ELR (cell line): ENCODE data around the gene KLK10.

Source experiments
- DNase-seq: peaks from one replicate; pipeline ENCODE4 v3.0.0-alpha.2; 2015; ENCODE audit warnings: low read depth

KLK10 gene

DNA sequence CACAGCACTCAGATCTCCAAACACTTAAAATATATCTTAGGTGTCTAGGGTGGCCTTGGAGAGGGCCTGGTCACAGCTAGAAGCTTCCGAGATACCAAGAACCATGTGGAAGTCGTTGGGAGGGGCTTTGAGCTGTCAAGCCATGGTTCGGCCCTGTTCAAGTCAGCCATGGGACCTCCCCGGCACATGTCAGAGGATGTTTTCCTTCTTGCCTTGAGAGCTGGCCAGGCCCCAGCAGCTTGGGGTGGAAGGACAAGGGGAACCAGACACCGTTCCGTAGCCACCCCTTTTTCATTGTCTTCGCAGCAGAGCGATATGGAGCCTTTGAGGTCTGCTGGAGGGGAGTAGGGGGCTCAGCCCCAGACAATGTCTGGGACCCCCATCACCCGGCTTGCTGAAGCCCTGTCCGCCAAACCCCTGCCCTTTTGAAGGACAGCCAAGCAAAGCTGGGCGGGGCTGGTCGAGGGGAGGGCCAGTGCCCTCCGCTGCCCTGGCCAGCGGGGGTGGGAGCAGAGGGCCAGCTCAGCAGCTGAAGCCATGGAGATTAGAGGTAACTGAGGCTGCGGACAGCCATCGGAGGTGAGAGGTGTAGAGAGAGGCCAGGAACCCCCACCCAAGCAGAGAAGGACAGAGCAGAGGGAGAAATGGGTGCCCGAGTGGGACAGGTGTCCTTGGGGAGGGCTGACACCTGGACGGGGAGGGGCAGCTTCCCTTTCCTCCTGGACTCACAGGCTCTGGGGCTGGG lies 6.5 kb upstream of the KLK10 start:
- no peak for DNase-seq

- DNase-seq, result no peak
Measured at GRCh38 chr19:51025401-51025800, 5.9 kb upstream of the KLK10 start.

DNA sequence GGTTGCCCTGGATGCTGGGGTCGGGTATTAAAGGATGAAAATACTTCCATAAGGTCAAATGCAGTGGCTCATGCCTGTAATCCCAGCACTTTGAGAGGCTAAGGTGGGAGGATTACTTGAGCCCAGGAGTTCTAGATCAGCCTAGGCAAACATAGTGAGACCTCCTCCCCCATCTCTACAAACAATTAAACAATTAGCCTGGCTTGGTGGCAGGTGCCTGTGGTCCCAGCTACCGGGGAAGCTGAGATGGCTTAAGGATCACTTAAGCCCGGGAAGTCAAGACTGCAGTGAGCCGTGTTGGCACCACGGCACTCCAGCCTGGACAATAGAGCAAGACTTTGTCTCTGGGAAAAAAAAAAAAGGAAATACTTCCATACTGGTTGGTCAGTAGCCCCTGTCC lies 5.4 kb upstream of the KLK10 start:
- DNase-seq, result no peak

DNA sequence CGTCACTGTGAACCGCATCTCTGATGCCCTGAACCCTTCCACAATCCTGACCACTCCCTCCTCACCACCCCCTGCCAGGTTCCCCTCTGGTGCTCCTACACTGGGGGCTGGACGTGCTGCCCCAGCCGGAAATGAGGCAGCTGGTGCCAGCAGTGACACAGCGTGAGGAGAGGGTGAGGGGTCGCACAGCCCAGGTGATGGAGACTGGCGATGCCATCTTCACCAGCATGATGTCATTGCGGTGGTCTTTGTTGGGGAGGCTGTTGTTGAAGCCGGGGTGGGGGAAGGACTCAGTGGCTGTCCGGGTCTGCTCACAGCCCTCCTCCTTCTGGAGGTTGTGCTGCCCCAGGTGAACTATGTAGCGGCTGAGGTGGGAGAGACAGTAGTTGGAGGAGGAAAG lies 4.4 kb upstream of the KLK10 start:
- DNase-seq, result no peak

GRCh38 chr19:51022526-51022925 lies 3.0 kb upstream of the KLK10 start:
- no peak for DNase-seq

DNA sequence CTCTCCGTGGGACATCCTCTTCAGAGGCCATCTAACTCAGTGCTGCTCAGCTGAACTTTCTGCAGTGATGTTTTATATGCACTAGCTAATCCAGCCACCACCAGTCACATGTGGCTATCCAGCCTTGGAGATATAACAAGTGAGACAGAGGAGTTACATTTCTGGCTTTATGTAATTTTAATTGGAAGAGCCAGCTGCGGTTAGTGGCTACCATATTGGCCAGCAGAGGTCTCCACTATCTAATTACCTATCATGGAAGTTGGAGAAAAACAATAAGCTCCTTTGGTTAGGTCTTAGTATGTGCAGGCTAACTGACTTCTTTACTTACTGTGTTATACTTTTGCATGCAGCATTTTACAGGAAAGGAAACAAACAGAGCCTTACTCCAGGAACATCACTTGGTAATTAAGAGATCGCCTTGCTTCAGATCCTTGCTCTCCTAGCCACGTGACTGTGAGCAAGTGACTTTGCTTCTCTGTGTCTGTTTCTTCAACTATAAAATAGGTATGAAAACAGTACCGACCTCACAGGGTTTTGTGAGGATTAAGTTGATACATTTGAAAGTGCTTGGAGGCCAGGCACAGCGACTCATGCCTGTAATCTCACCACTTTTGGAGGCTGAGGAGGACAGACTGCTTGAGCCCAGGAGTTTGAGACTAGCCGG lies 1.6 kb upstream of the KLK10 start:
- DNase-seq, result peak; percentile 61

- DNase-seq, result no peak
Measured at GRCh38 chr19:51018745-51019543, 565 bp downstream of the KLK10 start.

DNA sequence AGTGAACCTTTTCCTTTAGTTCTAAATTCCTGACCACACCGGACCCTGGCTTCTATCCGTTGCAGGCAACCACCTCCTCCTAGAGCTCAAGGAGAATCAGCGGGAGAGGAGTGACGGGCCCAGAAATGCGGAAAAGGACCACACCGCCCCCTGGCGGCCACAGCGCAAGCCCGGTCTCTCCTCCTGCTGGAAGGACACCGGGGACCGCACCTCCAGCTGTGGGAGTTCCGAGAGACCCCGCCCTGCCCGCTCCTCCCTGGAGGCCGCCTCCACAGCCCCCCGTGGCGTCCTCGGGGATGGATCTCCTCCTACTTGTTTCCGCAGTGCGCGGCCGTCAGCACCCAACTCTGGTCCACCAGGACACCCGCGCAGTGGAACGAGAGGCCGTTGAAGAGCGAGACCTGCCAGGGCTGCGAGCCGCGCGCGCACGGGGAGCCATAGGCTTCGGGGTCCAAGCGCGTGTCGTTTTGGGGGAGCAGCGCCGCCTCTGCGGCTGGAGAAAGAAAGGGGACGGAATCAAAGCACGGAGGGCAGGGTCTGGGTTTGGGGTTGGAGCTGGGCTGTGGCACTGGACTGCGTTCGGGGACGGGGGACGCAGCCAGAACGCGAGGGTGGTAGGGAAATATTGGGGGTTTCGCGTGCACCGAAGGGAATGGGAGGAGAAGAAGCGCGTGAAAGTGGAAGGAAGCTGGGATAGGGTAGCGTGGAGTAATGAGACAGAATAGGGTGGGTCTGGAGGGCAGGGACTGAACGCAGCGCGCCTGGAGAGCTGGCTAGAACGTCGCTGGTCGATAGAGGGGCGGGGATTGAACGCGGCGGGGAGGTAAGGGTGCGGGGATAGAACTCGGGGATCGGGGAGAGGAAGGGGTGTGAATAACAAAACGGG lies 2.5 kb downstream of the KLK10 start:
- DNase-seq, result peak; percentile 41

- DNase-seq, result no peak
Measured at GRCh38 chr19:51015691-51016267, 3.7 kb downstream of the KLK10 start.

- DNase-seq, result no peak
Measured at GRCh38 chr19:51014242-51014641, 5.3 kb downstream of the KLK10 start.

GRCh38 chr19:51012661-51013190 lies 6.8 kb downstream of the KLK10 start:
- no peak for DNase-seq

DNA sequence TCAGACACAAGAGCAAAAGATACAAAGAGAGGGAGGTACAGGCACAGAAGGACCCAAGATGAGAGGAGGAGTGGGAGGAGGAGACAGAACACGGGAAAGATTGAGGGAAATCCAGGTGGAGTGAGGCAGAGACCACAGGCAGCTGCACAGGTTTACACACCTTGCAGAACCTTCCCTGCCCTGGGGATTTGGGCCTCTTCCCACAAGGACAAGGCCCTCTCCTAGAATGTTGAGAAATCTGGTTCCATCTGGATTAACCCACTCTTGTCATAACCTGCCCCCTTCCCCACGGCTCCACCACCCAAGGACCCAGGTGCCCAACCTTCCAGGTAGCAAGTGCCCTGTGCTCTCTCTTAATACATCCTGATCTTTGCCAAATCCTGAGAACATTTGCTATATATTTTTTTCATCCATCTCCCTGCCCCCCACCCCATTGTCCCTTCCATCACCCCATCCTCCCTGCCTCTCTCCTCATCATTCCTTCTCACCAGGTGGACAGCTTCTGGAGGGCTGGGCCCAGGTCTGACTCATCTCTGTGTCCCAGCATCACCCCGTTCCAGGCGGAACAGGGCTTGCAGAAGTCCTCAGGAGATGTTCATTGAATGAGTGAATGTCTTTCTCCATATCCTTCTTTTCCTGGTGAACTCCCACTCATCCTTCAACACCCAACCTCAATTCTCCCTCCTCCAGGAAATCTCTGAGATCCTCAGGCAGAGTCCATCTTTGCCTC lies 9.3 kb downstream of the KLK10 start:
- no peak for DNase-seq

DNA sequence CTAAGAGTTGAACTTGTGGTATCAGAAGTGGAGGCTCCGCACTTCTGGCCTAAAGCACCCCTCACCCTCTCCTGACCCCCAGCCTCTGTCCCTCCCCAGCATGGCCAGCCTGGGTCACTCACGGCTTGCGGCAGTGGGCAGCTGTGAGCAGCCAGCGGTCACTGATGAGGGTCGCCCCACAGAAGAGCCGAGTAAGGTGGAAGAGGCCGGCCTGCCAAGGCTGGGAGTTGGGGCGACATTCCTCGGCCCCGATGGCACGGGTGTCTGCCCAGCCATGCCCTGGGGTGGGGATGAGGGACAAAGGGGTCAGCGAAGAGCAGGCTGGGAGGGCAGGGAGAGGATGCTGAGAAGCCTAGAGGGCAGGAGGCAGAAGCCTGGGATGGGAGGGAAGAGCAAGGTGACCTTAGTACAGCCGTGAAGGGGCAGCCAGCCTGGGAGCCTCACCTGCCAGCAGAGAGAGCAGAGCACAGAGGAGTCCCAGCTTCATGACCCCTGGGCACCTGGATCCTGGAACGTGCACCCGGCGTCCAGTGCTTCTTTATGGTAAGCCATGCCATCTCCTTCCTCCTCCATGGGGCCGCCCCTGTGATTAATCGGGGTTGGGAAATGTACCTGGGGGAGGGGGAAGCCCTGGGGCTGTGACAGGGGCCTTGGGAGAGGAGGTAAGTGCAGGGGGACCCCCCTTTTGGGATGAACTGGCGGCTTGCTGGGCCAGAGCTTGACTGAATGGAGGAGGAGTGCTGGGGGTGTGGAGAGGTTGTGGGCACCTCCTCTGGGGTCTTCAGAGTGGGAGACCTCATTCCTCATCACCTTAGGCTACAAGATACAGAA lies 10.2 kb downstream of the KLK10 start:
- no peak for DNase-seq

DNA sequence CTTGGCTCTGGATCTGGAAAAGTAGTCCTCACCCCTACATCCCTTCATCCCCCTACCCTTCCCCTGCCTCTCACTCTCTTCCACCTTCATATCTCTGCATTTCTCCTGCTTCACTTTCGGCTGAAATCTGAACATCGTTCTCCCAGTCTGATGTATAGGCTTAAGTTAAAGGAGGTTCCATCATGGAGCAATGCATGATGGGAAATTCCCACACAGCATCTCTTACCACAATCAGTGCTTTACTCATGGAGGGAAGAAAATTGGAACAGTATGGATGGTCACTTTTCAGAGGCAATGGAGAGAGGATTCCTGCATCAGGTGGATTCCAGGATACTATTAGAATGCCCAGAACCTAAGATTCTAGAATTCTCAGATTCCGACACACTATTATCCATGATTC lies 12.0 kb downstream of the KLK10 start:
- DNase-seq, result no peak

- no peak for DNase-seq
Measured at GRCh38 chr19:51006406-51006805, 13.1 kb downstream of the KLK10 start.

GRCh38 chr19:51005248-51005647 lies 14.3 kb downstream of the KLK10 start:
- no peak for DNase-seq

DNA sequence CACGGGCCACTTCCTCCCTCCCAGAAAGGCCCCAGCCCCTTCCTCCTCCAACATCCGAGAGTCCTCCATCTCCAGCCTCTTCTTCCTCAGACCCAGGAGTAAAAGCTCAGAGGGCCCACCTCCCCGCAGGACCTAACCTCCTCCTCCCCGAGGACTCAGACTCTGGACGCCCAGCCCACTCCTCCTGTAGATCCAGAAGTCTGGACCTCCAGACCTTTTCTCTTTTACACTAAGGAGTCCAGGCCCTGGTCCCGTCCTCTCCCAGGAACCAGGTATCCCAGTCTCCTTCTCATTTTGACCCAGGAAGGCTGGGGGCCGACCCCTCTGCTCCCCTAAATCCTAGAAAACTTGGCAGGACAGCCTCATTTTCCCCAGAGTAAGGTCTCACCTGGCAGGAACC lies 16.2 kb downstream of the KLK10 start:
- DNase-seq, result no peak

- peak; percentile 46 for DNase-seq
Measured at GRCh38 chr19:51002542-51003311, 16.8 kb downstream of the KLK10 start.

- no peak for DNase-seq
Measured at GRCh38 chr19:51002089-51002532, 17.4 kb downstream of the KLK10 start.
